Measurements from ENCODE around the gene CDKN1C.

DNA sequence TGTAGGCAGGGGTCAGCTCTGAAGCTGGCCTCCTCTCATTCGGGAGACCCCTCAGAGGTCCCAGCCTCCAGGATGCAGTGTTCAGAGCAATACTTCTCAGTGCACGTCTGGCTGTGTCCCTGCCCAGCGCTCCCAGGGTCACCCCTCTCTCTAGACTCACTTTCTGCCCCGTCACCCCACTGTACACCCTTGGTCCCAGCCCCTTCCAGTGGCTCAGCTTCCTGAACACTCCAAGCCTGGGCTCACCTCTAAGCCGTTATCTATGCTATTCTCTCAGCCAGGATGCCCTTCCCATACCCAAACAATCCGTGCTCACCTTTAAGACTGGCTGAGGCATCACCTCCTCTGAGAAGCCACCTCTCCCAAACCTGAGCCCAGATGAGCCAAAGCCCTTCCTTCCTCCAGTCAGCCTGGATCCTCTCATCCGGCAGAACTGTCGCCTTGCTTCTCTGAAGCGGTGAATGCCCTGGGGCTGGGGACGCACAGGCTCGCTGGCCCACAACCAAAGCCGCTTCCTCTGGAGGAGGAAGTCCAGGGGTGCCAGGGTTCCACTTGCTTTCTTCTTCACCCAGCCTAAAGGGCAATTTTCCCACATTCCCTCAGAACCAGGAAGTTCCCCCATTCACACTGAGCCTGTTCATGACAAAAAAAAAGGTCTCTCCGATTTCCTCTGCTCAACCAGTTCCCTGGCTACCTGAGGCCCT is 13.7 kb upstream of the CDKN1C start:
- TF ChIP-seq, protein P1, sequence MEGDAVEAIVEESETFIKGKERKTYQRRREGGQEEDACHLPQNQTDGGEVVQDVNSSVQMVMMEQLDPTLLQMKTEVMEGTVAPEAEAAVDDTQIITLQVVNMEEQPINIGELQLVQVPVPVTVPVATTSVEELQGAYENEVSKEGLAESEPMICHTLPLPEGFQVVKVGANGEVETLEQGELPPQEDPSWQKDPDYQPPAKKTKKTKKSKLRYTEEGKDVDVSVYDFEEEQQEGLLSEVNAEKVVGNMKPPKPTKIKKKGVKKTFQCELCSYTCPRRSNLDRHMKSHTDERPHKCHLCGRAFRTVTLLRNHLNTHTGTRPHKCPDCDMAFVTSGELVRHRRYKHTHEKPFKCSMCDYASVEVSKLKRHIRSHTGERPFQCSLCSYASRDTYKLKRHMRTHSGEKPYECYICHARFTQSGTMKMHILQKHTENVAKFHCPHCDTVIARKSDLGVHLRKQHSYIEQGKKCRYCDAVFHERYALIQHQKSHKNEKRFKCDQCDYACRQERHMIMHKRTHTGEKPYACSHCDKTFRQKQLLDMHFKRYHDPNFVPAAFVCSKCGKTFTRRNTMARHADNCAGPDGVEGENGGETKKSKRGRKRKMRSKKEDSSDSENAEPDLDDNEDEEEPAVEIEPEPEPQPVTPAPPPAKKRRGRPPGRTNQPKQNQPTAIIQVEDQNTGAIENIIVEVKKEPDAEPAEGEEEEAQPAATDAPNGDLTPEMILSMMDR (conservative IDR thresholded peaks at IDR 0.05 in 1 of 2, IDR thresholded peaks at IDR 0.05 in 1 of 2; ENCODE audit: low read depth in 1 of 2, low read length in 2 of 2) = no peak
- no peak for TF ChIP-seq EZH2 (IDR thresholded peaks at IDR 0.05; ENCODE audit: low read length, missing control alignments)

Measured in fibroblast of lung (primary cell).